Stimulated activated CD8-positive, alpha-beta memory T cell treated with anti-CD3 and anti-CD28 coated beads, Interleukin-15, amount 100 ng/mL, for 1 hour (primary cell): ENCODE measurements around the gene ALPK1.
"Not testable (repeated sequence)": the region's sequence is repeated elsewhere in the genome, so short reads cannot be mapped to it uniquely, and the experiment has no call there.

Source experiments
- DNase-seq: peaks from one replicate; pipeline ENCODE4 v3.0.0-alpha.2; 2020; ENCODE audit warnings: low read depth

ALPK1 gene

DNA sequence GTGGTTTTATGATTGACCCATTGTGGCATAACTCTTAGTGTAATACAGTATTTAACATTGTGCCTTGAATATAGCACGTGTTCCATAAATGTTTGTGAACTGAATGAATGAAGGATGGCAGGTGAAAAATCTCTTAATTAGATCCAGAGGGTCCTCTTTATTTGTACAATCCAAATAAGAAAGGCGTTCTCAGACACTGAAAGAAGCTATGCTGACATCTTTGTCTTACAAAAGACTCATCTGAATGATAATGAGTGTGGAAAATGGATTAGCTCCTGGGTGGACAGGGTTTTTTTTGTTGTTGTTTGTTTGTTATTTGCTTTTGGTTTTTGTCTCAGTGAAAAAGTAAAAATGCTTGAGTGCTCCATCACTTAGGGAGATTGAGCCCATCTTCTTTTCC lies 156.2 kb downstream of the ALPK1 start:
- DNase-seq = no peak

DNA sequence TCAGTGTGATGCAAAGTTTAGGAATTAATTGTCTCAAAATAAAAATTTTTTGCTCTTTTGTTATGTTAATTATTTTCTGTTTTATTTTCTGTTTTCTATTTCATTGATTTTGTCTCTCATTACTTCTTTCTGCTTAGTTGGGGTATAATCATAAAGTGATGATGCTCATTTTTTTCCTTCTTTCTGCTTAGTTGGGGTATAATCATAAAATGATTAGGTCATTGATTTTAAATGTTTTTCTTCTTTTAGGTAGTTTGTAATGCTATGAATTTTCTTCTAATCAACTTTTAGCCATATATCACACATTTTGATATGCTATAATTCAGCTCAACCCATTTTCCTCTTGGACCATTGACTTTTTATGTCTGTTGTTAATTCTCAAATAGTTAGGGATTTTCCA lies 175.1 kb downstream of the ALPK1 start:
- no peak for DNase-seq

DNA sequence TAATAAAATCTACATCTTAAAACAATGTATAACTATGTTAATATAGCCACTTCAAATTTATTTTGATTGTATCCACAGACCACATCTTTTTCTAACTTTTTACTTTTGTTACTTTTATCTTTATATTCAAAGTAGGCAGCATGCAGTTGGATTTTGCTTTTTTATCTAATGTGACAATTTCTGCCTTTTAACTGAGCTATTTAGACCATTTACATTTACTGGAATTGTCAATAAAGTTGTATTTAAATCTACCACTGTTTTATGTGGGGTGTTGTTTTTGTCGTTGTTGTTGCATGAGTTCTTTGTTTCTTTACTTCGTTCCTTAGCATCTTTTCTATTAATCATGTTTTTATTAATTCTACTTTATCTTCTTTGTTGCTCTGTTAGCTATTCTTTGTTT lies 176.8 kb downstream of the ALPK1 start:
- no peak for DNase-seq

DNA sequence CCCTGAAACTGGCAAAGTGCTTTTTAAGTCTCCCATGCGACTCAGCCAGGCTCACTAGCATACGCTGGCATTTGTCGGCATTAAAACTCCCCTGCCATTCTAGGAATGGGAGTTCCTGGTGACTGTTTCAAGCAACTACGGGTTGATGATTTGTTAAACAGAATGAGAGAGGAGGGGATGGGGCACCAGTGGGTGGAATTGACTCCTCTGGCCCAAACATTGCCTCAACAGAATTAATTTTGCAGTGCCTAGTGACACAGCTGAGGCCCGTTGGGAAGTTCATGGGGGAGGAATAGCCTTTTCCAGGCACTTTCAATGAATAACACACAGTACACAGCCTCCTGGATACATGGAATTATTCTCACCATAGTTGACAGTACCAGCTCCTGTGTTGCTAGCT lies 188.8 kb downstream of the ALPK1 start:
- DNase-seq = no peak

DNA sequence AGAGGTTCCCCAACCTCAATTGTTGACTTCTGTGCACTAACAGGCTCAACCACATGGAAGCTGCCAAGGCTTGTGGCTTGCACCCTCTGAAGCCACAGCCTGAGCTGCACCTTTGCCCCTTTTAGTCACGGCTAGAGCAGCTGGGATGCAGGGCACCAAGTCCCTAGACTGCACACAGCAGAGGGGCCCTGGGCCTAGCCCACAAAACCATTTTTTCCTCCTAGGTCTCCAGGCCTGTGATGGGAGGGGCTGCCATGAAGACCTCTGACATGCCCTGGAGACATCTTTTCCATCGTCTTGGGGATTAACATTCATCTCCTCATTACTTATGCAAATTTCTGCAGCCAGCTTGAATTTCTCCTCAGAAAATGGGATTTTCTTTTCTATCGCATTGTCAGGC lies 193.6 kb downstream of the ALPK1 start:
- not testable (repeated sequence) for DNase-seq
